Urinary bladder (tissue), 4 donors: ENCODE data around the gene ZNF543. TPM values are rescaled to one million over a fixed set of nuclear protein-coding genes. Genes with fewer than 3 reads are reported as not detected.
"Not testable (repeated sequence)": the region's sequence is repeated elsewhere in the genome, so short reads cannot be mapped to it uniquely, and the experiment has no call there.

Source experiments
- DNase-seq: peaks from one replicate; pipeline ENCODE4 v3.0.0-alpha.2; 2015; ENCODE audit errors: extremely low spot score
- H3K27ac ChIP-seq: one replicate; pipeline ENCODE4 v1.5.1; 2013; ENCODE audit warnings: low read depth, mild to moderate bottlenecking, moderate library complexity
- H3K36me3 ChIP-seq: one replicate; pipeline ENCODE4 v1.6.1; 2013; ENCODE audit warnings: mild to moderate bottlenecking, moderate library complexity; ENCODE audit not compliant: insufficient read depth
- H3K4me1 ChIP-seq: one replicate; pipeline ENCODE4 v1.6.1; 2013; ENCODE audit warnings: mild to moderate bottlenecking, moderate library complexity; ENCODE audit not compliant: insufficient read depth
- H3K4me3 ChIP-seq: one replicate; pipeline ENCODE4 v1.5.1; 2013; ENCODE audit warnings: low read depth, low read length
- WGBS: extraction: QIAGEN DNeasy Blood & Tissue Kit; methylation state at CpG from one replicate; pipeline ENCODE4 v1.1.7; 2013; 5-methylcytosine and 5-hydroxymethylcytosine counted together
- polyA plus RNA-seq: library from polyadenylated mRNA; stranded (reverse); fragments of 200-250 nt; gene quantifications from one replicate; pipeline ENCODE4 v1.2.3, GENCODE V29; 2013
- total RNA-seq: library from RNA; depleted of rRNA; stranded (reverse); fragments of >200 nt; gene quantifications from one replicate; pipeline ENCODE4 v1.2.3, GENCODE V29; 2014
- donor health status: healthy with polysubstance abuse.
- donor health status: healthy.

The ZNF543 gene
- total RNA-seq (25.4 TPM), polyA plus RNA-seq (2.9 TPM)

GRCh38 chr19:57320180-57321084, at the start of gene ZNF543:
Gene ZNF543, plus strand, starts transcription at chr19:57320472. Its CDS starts 382 bp downstream, at chr19:57320854.
- under 1% methylated on average over 71 of the region's 71 CpGs for WGBS
- Histone ChIP-seq H3K4me1 (no peaks in the 10 kb centered on the region), H3K4me3 (peak within 1 kb of the TSS; percentile 69), H3K36me3 (peaks cover 7% of the 10 kb centered on the region), H3K27ac (peak within 1 kb of the TSS; percentile 60)
- peak; percentile 93 for DNase-seq

GRCh38 chr19:57271280-57271679, 49.0 kb upstream of the ZNF543 start:
- WGBS, result 95% methylated on average over 8 of the region's 8 CpGs
- H3K4me1 ChIP-seq, result no peaks in the 10 kb centered on the region
- no peak overlapping the region for H3K4me3 ChIP-seq
- no peak overlapping the region for H3K27ac ChIP-seq
- no peaks in the 10 kb centered on the region for H3K36me3 ChIP-seq
- no peak for DNase-seq

GRCh38 chr19:57273014-57273413, 47.3 kb upstream of the ZNF543 start:
- DNase-seq, result no peak
- Histone ChIP-seq H3K27ac (no peak overlapping the region), H3K36me3 (no peaks in the 10 kb centered on the region), H3K4me3 (no peak overlapping the region), H3K4me1 (no peaks in the 10 kb centered on the region)
- WGBS, result 89% methylated on average over 1 of the region's 1 CpG

DNA sequence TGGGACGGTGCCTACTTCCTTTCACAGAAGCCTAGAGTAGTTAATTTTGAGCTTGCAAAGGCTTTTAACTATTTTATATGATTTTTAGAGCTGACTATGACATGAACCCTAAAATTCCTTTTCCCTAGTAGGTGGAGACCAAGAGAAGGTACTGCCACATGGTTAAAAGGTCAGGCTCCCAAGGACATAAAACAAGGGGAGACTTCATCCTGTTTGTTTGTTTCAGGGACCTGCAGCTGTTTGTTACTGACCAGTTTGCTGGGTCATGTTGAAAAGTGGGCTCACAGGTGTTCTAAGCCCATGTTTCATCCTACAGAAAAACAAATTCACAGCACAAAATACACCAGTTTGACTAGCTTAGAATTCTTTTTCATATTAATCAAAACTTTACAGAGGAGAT, 43.8 kb upstream of the ZNF543 start:
- Histone ChIP-seq H3K4me3 (no peak overlapping the region), H3K4me1 (no peaks in the 10 kb centered on the region), H3K36me3 (no peaks in the 10 kb centered on the region), H3K27ac (no peak overlapping the region)
- WGBS, result 80% methylated on average over 1 of the region's 1 CpG
- no peak for DNase-seq

GRCh38 chr19:57278481-57278880, 41.8 kb upstream of the ZNF543 start:
- H3K36me3 ChIP-seq, H3K4me1 ChIP-seq, H3K4me3 ChIP-seq, H3K27ac ChIP-seq, DNase-seq: not testable (repeated sequence)
- WGBS, result 75% methylated on average over 2 of the region's 2 CpGs

DNA sequence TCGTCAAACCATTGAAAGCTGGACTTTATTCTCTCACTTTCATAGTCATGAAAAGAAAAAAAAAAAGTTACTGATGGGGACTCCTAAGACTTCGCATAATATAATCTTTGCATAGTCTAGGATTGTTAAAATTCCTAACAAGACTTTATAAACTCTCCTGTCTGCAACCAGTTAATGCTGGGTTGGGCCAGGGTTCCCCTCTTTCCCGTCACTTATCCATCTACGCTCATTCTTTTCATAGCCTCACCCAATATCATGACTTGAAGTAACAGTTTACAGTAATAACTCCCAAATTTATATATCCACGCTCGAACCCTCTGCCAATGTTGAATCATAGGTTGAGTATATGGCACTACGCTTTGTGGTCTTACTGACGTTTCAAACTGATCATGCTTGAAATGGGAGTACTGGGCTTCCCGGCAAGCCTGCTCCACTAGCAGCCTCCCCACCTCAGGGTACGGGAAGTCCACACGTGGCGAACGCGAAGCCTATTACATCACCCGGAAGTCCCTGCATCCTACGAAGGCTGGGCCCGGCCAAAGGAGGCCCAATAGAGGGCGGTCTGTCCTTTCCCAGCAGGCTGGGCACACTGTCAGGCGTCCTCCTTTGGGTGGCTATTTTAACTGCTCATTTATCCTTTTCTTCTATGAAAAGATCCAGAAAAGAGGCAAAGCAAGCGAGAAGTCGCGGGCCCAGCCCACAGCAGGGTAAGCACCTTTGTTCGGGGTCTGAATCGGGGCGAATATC, 40.7 kb upstream of the ZNF543 start:
- peak overlapping the region; percentile 99 for H3K27ac ChIP-seq
- H3K4me1 ChIP-seq, result no peaks in the 10 kb centered on the region
- peak; percentile 93 for DNase-seq
- peaks cover 1% of the 10 kb centered on the region for H3K36me3 ChIP-seq
- H3K4me3 ChIP-seq, result peak overlapping the region; percentile 71
- WGBS, result 4% methylated on average over 25 of the region's 25 CpGs

- peak within 1 kb of the TSS; percentile 99 for H3K27ac ChIP-seq
- peaks cover 4% of the 10 kb centered on the region for H3K36me3 ChIP-seq
- H3K4me1 ChIP-seq, result no peaks in the 10 kb centered on the region
- peak within 1 kb of the TSS; percentile 71 for H3K4me3 ChIP-seq
- WGBS, result under 1% methylated on average over 71 of the region's 71 CpGs
- peak; percentile 93 for DNase-seq
Observed at GRCh38 chr19:57280165-57280961, 39.9 kb upstream of the ZNF543 start, which contains the start of gene ZNF460. Gene ZNF460, plus strand, starts transcription at chr19:57280485. Its CDS starts 322 bp downstream, at chr19:57280807.

DNA sequence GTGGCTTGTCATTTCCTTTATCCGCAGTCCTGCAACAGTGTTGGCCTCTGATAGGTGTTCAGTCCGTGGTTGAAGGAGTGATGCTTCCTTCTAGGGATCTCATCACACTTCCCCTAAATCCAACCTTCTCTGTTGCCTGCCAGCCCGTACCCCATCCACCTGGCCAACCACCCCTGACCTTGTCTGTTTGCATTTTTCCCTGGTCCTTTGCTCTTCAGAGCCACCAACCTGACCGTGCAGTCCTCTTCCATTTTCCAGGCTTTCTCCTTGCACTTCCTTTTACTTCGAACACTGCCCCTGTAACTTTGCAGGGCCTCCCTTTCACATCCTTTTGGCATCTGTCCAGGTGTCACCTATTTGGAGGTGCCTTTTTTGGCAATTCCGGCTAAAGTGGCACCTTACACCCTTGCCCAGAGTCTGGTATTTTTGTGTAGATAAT, 39.3 kb upstream of the ZNF543 start:
- no peak for DNase-seq
- Histone ChIP-seq H3K36me3 (peaks cover 4% of the 10 kb centered on the region), H3K4me3 (peak overlapping the region; percentile 71), H3K4me1 (no peaks in the 10 kb centered on the region), H3K27ac (no peak overlapping the region)
- WGBS, result 4% methylated on average over 6 of the region's 6 CpGs

DNA sequence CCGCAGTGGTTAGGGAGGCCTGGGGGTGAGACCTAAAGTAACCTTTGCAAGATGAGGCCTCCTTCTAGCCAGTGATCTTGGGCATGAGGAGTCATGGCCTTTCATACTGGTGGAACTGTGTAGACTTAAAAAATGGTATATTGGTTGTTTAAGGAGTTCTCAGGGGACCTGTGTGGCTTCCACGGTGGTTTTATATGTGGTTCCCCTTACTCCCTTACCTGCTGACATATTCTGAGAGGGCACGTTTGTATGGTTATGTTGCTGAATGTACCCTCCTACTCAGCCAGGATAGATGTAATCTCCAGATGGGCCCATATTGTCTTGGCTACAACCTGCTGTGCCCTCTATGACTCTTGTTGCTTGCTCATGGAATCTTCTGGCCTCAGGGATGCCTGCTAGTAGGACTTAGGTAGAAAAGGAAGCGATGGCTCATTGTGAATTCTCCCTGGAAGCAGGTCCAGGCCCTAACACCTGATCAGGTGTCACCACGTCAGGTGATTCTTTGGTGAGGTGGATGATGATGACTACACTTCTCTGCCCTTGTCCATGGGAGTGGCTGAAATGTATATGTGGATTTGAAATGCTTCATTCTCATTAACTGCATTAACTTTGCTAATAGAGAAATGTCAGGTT, 38.1 kb upstream of the ZNF543 start:
- no peak overlapping the region for H3K27ac ChIP-seq
- H3K36me3 ChIP-seq, result peaks cover 6% of the 10 kb centered on the region
- DNase-seq, result no peak
- H3K4me1 ChIP-seq, result no peaks in the 10 kb centered on the region
- no peak overlapping the region for H3K4me3 ChIP-seq
- WGBS, result 80% methylated on average over 5 of the region's 5 CpGs

DNA sequence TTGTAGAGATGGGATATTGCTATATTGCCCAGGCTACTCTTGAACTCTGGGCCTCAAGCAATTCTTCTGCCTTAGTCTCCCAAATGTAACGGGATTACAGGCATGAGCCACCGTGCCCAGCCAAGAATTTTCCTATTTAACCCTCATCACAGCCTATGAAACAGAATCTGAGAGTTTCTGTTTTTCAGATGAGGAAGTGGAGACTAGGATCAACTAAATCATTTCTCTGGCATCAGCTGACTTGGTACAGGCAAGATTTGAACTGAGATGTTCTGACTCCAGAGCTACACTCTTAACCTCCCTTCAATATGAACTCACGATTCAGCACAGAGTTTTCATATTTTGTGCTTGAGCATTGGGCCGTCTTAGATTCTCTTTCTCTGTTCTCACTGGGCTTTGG, 31.9 kb upstream of the ZNF543 start:
- Histone ChIP-seq H3K4me3 (no peak overlapping the region), H3K27ac (no peak overlapping the region), H3K36me3 (peaks cover 22% of the 10 kb centered on the region), H3K4me1 (no peaks in the 10 kb centered on the region)
- 91% methylated on average over 4 of the region's 4 CpGs for WGBS
- DNase-seq, result no peak

- peaks cover 18% of the 10 kb centered on the region for H3K36me3 ChIP-seq
- H3K27ac ChIP-seq, result no peak overlapping the region
- 96% methylated on average over 11 of the region's 11 CpGs for WGBS
- no peak for DNase-seq
- H3K4me1 ChIP-seq, result no peaks in the 10 kb centered on the region
- no peak overlapping the region for H3K4me3 ChIP-seq
Observed at GRCh38 chr19:57290970-57291369, 29.3 kb upstream of the ZNF543 start.

DNA sequence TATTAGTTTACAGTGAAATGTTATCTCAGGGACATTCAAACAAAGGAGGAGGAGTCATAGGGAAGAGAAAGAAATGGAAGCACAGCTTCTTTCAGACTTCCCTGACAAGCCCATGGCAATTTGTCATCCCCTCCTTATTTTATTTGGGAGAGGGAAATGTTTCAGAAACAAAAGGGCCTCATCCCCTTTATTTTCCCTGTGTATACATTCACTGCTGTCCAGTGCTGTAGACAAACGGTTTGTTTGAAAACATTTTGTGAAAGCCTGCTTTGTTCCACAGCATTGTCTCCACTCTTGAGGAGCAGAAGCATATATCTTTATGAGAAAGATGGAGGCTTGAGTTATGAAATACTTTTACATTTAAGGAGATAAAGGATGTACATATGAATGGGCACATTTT, 27.7 kb upstream of the ZNF543 start:
- H3K36me3 ChIP-seq, result peaks cover 14% of the 10 kb centered on the region

DNA sequence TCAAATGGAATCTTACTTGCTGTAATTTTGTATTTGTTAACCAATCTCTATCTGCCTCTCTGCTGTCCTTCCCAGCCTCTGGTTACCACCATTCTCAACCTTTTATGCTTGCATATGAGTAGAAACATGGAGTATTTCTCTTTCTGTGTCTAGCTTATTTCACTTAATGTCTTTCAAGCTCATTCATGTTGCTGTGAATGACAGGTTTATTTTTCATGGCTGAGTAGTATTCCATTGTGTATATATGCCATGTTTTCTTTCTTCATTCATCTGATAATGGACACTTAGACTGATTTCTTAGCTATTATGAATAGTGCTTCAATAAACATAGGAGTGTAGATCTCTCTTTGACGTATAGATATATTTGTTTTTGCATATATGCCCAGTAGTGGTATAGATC, 26.6 kb upstream of the ZNF543 start:
- no peak for DNase-seq
- Histone ChIP-seq H3K27ac (no peak overlapping the region), H3K4me3 (no peak overlapping the region), H3K36me3 (peaks cover 9% of the 10 kb centered on the region), H3K4me1 (no peaks in the 10 kb centered on the region)
- WGBS, result 99% methylated on average over 1 of the region's 1 CpG

More for the DNA sequence above, 27.7 kb upstream of the ZNF543 start:
- H3K4me1 ChIP-seq, result no peaks in the 10 kb centered on the region
- no peak overlapping the region for H3K4me3 ChIP-seq
- H3K27ac ChIP-seq, result no peak overlapping the region
- WGBS, result 81% methylated on average over 1 of the region's 1 CpG
- DNase-seq, result no peak
